Smooth muscle cell (in vitro differentiated cells): ENCODE results near the gene RBM19. TPM values are rescaled to one million over a fixed set of nuclear protein-coding genes. Genes with fewer than 3 reads are reported as not detected.

Experiments used
- DNase-seq: peaks from one replicate; lab custom pipeline; 2025; ENCODE audit not compliant: unreplicated experiment; lab: John Stamatoyannopoulos, UW
- H2AFZ ChIP-seq: fragments of 200-600 bp; sonication (generic); 2 replicates; pipeline ENCODE4 v1.6.0; 2016; ENCODE audit warnings: antibody characterized with exemption, low read depth, mild to moderate bottlenecking
- H3F3A ChIP-seq: fragments of 200-600 bp; sonication (generic); 2 replicates; pipeline ENCODE4 v1.6.0; 2017; ENCODE audit warnings: antibody characterized with exemption, low read depth
- H3K27ac ChIP-seq: fragments of 200-600 bp; sonication (generic); 2 replicates; pipeline ENCODE4 v1.5.1; 2016; ENCODE audit warnings: low read depth, mild to moderate bottlenecking
- H3K27me3 ChIP-seq: fragments of 200-600 bp; sonication (generic); 2 replicates; pipeline ENCODE4 v1.6.1; 2016; ENCODE audit warnings: low read depth, mild to moderate bottlenecking
- H3K36me3 ChIP-seq: fragments of 200-600 bp; sonication (generic); 2 replicates; pipeline ENCODE4 v1.5.1; 2016; ENCODE audit warnings: low read depth
- H3K4me1 ChIP-seq: fragments of 200-600 bp; sonication (generic); 2 replicates; pipeline ENCODE4 v1.5.1; 2016; ENCODE audit warnings: low read depth
- H3K4me2 ChIP-seq: fragments of 200-600 bp; sonication (generic); 2 replicates; pipeline ENCODE4 v1.6.0; 2016; ENCODE audit warnings: mild to moderate bottlenecking
- H3K4me3 ChIP-seq: fragments of 200-600 bp; sonication (generic); 2 replicates; pipeline ENCODE4 v1.5.1; 2016; ENCODE audit warnings: mild to moderate bottlenecking
- H3K79me2 ChIP-seq: fragments of 200-600 bp; sonication (generic); 2 replicates; pipeline ENCODE4 v1.6.0; 2016; ENCODE audit warnings: low read depth, mild to moderate bottlenecking
- H3K9ac ChIP-seq: fragments of 200-600 bp; sonication (generic); 2 replicates; pipeline ENCODE4 v1.6.0; 2016; ENCODE audit warnings: low read depth
- H3K9me3 ChIP-seq: fragments of 200-600 bp; sonication (generic); replicated peaks from 2 replicates; pipeline ENCODE4 v1.5.1; 2016; ENCODE audit warnings: low read depth
- H4K20me1 ChIP-seq: fragments of 200-600 bp; sonication (generic); 2 replicates; pipeline ENCODE4 v1.6.0; 2016; ENCODE audit warnings: low read depth
- WGBS: methylation state at CpG from one replicate; pipeline ENCODE4 v1.1.7; 2016; ENCODE audit warnings: low lambda C conversion rate; 5-methylcytosine and 5-hydroxymethylcytosine counted together
- polyA plus RNA-seq: library from polyadenylated mRNA; unstranded; fragments of >200 nt; fragmentation: Nextera tagmentation; extraction: Ambion mirVana; gene quantifications from 2 replicates; pipeline ENCODE4 v1.2.1, GENCODE V29; 2016
- total RNA-seq: library from RNA; depleted of rRNA; stranded (reverse); fragments of >200 nt; gene quantifications from 2 replicates; pipeline ENCODE4 v1.2.3, GENCODE V29; 2014
- TF ChIP-seq, protein P1 (sequence below): fragments of 200-600 bp; sonication (generic); IDR thresholded peaks from 2 replicates; pipeline ENCODE4 v1.5.1; 2017; ENCODE audit warnings: borderline replicate concordance, mild to moderate bottlenecking, antibody characterized with exemption; ENCODE audit not compliant: insufficient read depth, poor library complexity, severe bottlenecking

RBM19 gene
- total and polyA plus RNA-seq, 2 experiments from 2014 or later: 12.8 to 15.9 TPM

DNA sequence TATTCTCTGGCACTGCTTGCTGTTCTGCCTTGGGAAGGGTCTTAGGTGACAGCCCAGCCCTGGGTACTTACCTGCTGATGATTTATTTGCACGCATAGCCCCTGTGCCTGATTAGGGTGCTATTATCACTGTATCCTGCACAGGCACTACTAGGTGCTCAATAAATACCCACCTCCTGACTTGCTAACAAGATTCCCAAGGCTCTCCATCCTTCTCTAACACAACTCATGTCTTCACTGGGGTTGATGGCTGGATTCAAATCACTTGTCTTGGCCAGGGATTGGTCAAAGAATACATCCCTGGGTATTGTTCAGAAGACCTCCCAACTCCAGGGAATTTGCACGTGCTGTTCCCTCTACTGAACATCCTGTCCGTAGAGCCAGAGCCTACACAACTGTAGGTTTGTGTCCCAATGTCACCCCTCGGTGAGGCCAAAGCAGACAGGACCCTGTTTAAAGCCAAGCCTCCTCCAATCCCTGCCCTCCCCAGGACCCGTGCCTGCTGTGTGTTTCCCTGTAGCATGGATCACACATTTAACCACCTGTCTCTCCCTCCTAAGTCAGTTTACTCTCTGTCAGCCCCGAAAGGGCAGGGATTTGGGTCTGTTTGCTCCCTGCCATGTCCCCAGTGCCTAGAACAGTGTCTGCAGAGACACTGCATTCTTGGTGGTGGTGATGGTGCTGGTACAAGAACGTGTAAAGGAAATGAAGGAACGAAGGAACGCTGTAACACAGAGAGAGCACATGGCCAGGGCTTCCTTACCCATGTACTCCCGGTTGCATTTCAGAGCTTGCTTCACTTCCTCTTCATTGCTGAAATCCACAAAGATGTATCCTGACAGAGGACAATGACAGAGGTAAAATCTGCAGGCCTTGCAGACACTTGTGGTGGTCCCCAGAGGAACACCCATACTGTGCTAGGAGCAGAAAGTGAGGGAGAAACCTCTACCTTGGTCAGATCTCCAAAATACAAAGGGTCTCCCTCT lies 16.5 kb downstream of the RBM19 start:
- TF ChIP-seq, protein P1, sequence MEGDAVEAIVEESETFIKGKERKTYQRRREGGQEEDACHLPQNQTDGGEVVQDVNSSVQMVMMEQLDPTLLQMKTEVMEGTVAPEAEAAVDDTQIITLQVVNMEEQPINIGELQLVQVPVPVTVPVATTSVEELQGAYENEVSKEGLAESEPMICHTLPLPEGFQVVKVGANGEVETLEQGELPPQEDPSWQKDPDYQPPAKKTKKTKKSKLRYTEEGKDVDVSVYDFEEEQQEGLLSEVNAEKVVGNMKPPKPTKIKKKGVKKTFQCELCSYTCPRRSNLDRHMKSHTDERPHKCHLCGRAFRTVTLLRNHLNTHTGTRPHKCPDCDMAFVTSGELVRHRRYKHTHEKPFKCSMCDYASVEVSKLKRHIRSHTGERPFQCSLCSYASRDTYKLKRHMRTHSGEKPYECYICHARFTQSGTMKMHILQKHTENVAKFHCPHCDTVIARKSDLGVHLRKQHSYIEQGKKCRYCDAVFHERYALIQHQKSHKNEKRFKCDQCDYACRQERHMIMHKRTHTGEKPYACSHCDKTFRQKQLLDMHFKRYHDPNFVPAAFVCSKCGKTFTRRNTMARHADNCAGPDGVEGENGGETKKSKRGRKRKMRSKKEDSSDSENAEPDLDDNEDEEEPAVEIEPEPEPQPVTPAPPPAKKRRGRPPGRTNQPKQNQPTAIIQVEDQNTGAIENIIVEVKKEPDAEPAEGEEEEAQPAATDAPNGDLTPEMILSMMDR: no peak
- H3K27me3 ChIP-seq: no peaks in the 10 kb centered on the region
- H3K4me2 ChIP-seq: no peak overlapping the region
- no peak for DNase-seq
- no peaks in the 10 kb centered on the region for H3K4me1 ChIP-seq
- H3F3A ChIP-seq: no peaks in the 10 kb centered on the region
- H3K9me3 ChIP-seq: no peaks in the 10 kb centered on the region
- no peak overlapping the region for H3K4me3 ChIP-seq
- no peak overlapping the region for H2AFZ ChIP-seq
- no peaks in the 10 kb centered on the region for H3K79me2 ChIP-seq
- no peak overlapping the region for H3K27ac ChIP-seq
- peaks cover 16% of the 10 kb centered on the region for H3K36me3 ChIP-seq
- H4K20me1 ChIP-seq: no peaks in the 10 kb centered on the region
- H3K9ac ChIP-seq: no peak overlapping the region
- WGBS: 96% methylated on average over 10 of the region's 10 CpGs

GRCh38 chr12:113948151-113948914 lies 17.8 kb downstream of the RBM19 start:
- 96% methylated on average over 17 of the region's 17 CpGs for WGBS

GRCh38 chr12:113946175-113946574 lies 19.9 kb downstream of the RBM19 start:
- H4K20me1 ChIP-seq: no peaks in the 10 kb centered on the region
- WGBS: 95% methylated on average over 8 of the region's 8 CpGs
- no peak overlapping the region for H2AFZ ChIP-seq
- no peak overlapping the region for H3K4me3 ChIP-seq
- no peaks in the 10 kb centered on the region for H3K4me1 ChIP-seq
- TF ChIP-seq, protein P1: no peak
- DNase-seq: no peak
- H3K9me3 ChIP-seq: no peaks in the 10 kb centered on the region
- no peak overlapping the region for H3K27ac ChIP-seq
- no peaks in the 10 kb centered on the region for H3K27me3 ChIP-seq
- H3K36me3 ChIP-seq: peaks cover 11% of the 10 kb centered on the region
- no peaks in the 10 kb centered on the region for H3F3A ChIP-seq
- H3K79me2 ChIP-seq: no peaks in the 10 kb centered on the region
- no peak overlapping the region for H3K4me2 ChIP-seq
- no peak overlapping the region for H3K9ac ChIP-seq

More at GRCh38 chr12:113948151-113948914, 17.8 kb downstream of the RBM19 start:
- Histone ChIP-seq H3K79me2 (no peaks in the 10 kb centered on the region), H3K4me1 (no peaks in the 10 kb centered on the region), H3K27ac (no peak overlapping the region), H4K20me1 (no peaks in the 10 kb centered on the region), H3K36me3 (peaks cover 11% of the 10 kb centered on the region), H3K9me3 (no peaks in the 10 kb centered on the region), H3K4me3 (no peak overlapping the region), H3K9ac (no peak overlapping the region), H3F3A (no peaks in the 10 kb centered on the region), H2AFZ (no peak overlapping the region), H3K4me2 (no peak overlapping the region), H3K27me3 (no peaks in the 10 kb centered on the region)
- TF ChIP-seq, protein P1: no peak
- DNase-seq: no peak
